BLaER1 (cell line): ENCODE data around the gene SLC48A1.

ENCODE experiments used
- H3K27ac ChIP-seq: shearing (Covaris generic); formaldehyde crosslinking; 2 replicates; pipeline ENCODE4 v1.8.1; 2022
- H3K27me3 ChIP-seq: shearing (Covaris generic); formaldehyde crosslinking; 2 replicates; pipeline ENCODE4 v1.8.1; 2022
- H3K36me3 ChIP-seq: shearing (Covaris generic); formaldehyde crosslinking; 2 replicates; pipeline ENCODE4 v1.8.1; 2022
- H3K4me1 ChIP-seq: shearing (Covaris generic); formaldehyde crosslinking; 2 replicates; pipeline ENCODE4 v1.8.1; 2022
- H3K4me2 ChIP-seq: shearing (Covaris generic); formaldehyde crosslinking; 2 replicates; pipeline ENCODE4 v1.8.1; 2022
- H3K4me3 ChIP-seq: shearing (Covaris generic); formaldehyde crosslinking; 2 replicates; pipeline ENCODE4 v1.8.1; 2022
- H3K9ac ChIP-seq: shearing (Covaris generic); formaldehyde crosslinking; 2 replicates; pipeline ENCODE4 v1.8.1; 2022
- H3K9me3 ChIP-seq: shearing (Covaris generic); formaldehyde crosslinking; 2 replicates; pipeline ENCODE4 v1.8.1; 2022
- H4K20me1 ChIP-seq: shearing (Covaris generic); formaldehyde crosslinking; 2 replicates; pipeline ENCODE4 v1.8.1; 2022
- Cebpa-rat ChIP-seq: shearing (Covaris generic); IDR thresholded peaks from 2 replicates; pipeline ENCODE4 v1.8.1; 2022

SLC48A1 gene

DNA sequence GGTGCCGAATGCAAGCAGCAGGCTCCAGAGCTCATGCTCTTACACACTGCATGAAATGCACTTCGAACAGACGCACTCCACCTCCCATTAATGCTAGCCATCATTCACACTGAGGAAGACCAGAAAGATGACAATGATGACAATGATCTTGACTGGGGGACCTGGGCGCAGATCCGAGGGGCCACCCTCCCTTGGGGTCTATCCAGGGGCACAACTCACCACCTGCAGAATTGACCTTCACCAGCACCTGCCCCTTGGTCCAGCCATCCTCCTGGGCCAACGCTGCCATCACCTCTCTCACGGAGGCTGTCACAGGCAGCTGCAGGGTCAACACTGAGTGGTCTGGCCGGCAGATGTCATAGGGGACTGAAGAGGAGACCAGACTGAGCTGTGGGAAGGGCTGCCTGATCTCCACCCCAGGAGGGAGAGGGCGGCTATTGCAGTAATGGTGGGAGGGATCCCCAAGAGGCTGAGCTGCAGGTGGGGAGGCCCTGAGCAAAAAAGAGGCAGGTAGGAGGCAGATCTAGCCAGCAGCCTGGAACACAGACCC, 29.7 kb upstream of the SLC48A1 start:
- Histone ChIP-seq H3K9ac (no peak overlapping the region), H3K4me2 (peak overlapping the region; percentile 64), H3K27me3 (no peaks in the 10 kb centered on the region), H4K20me1 (no peaks in the 10 kb centered on the region), H3K36me3 (0 out of 2 replicates have a peak, but pooled peaks cover 3% of the 10 kb centered on the region), H3K27ac (no peak overlapping the region), H3K9me3 (no peaks in the 10 kb centered on the region), H3K4me1 (peaks cover 94% of the 10 kb centered on the region), H3K4me3 (no peak overlapping the region)
- no peak for TF ChIP-seq Cebpa-rat

DNA sequence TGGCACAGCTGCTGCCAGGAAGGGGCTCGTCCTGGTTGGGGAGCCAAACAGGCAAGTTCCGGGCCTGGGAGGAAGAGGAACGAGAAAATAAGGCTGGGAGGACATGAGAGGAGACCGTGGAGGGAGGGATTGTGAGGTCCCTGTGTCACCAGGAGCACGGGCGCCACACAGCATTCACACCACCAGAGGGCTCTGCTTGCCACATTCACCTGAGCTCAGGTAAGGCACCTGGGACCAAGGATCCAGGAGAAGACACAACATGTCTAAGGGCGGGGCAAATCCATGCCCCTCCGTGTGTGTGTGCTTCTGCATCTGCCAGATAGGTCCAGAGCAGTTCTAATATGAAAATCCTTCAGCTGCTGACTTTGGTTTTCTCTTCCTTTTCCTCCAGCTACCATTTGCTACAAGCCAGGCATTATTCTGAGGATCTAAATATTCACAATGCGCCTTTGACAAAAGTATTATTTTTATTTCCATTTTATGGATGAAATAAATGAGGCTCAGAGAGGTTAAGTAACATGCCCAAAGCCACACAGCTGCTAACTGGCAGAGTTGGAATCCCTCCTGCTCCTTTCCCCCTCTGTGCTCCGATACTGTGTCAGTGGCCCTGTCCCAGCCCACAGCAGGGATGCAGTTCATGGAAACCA, 28.9 kb upstream of the SLC48A1 start:
- Histone ChIP-seq H4K20me1 (no peaks in the 10 kb centered on the region), H3K36me3 (0 out of 2 replicates have a peak, but pooled peaks cover 3% of the 10 kb centered on the region), H3K4me2 (peak overlapping the region; percentile 64), H3K9ac (no peak overlapping the region), H3K27ac (no peak overlapping the region), H3K4me1 (peaks cover 94% of the 10 kb centered on the region), H3K4me3 (no peak overlapping the region), H3K27me3 (no peaks in the 10 kb centered on the region), H3K9me3 (no peaks in the 10 kb centered on the region)
- TF ChIP-seq Cebpa-rat = no peak

DNA sequence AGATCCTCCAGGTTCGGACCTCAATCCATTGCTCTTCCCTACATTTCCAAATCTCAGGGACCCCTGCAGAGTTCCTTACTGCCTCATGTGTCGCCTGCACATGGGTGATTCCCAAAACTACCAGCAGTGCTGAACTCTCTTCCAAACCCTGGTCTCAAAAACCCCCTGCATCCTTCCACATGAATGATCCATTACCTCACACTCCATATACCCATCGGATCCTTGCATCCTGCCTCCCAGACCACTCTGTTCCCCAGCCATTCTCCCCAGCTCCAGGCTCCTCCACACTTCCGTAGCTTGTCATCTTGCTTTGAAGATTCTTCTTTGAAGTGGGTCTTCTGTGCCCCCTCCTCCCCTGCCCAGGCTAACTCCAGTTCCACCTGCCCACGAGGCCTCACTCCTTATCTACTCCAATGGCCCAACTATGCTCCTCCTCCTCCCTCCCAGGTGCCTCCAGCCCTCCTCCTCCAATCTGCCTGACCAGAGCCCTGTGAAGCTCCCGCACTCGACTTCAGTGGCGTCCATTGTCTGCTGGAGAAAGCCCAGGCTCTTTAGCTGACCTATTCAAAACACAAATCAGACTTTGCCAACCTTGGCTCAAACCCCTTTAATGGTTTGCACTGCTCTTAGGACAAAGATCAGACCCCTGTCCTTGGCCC, 28.1 kb upstream of the SLC48A1 start:
- H3K27me3 ChIP-seq = no peaks in the 10 kb centered on the region
- H3K4me3 ChIP-seq = no peak overlapping the region
- no peaks in the 10 kb centered on the region for H3K9me3 ChIP-seq
- 0 out of 2 replicates have a peak, but pooled peaks cover 3% of the 10 kb centered on the region for H3K36me3 ChIP-seq
- no peaks in the 10 kb centered on the region for H4K20me1 ChIP-seq
- H3K4me1 ChIP-seq = peaks cover 93% of the 10 kb centered on the region
- TF ChIP-seq Cebpa-rat = no peak
- no peak overlapping the region for H3K9ac ChIP-seq
- no peak overlapping the region for H3K27ac ChIP-seq
- H3K4me2 ChIP-seq = peak overlapping the region; percentile 13; the same call in 1 of the 2 replicates

DNA sequence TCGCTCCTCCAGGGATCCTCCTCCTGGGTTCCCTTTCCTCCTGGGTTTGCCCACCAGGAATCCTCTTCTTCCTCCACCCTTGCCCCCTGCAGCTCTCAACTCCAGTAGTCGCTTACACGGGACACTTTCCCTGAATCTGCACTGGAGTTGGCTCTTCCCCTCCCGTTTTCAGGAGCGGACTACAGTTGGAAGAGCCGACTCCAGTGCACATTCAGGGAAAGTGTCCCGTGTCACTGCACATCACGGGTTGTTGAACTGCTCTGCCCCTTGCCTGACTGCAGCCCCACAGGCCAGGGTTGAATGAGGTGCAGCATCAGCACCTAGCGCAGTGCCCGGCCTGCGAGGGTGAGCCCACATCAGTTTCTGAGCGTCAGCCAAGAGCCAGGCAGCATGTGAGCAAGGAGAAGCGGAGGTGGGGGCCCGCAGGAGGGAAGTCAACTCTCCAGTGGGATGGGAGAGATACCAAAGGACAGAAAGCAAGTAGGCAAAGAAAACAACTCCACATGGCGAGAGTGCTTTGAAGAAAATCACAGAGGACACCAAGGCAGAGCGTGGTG, 27.5 kb upstream of the SLC48A1 start:
- TF ChIP-seq Cebpa-rat = no peak
- Histone ChIP-seq H3K27ac (0 out of 2 replicates have a peak overlapping the region, but pooled peaks have one; percentile 22), H4K20me1 (no peaks in the 10 kb centered on the region), H3K27me3 (no peaks in the 10 kb centered on the region), H3K4me1 (peaks cover 93% of the 10 kb centered on the region), H3K4me3 (no peak overlapping the region), H3K9me3 (no peaks in the 10 kb centered on the region), H3K36me3 (0 out of 2 replicates have a peak, but pooled peaks cover 3% of the 10 kb centered on the region), H3K9ac (no peak overlapping the region), H3K4me2 (peak overlapping the region; percentile 51)

- Histone ChIP-seq H3K36me3 (0 out of 2 replicates have a peak, but pooled peaks cover 3% of the 10 kb centered on the region), H3K4me3 (no peak overlapping the region), H3K27me3 (no peaks in the 10 kb centered on the region), H4K20me1 (no peaks in the 10 kb centered on the region), H3K27ac (no peak overlapping the region), H3K9ac (no peak overlapping the region), H3K4me1 (peaks cover 93% of the 10 kb centered on the region), H3K9me3 (no peaks in the 10 kb centered on the region), H3K4me2 (peak overlapping the region; percentile 51; the same call in 1 of the 2 replicates)
- TF ChIP-seq Cebpa-rat = no peak
Measured at GRCh38 chr12:47746073-47746472, 27.0 kb upstream of the SLC48A1 start.

GRCh38 chr12:47746523-47746922, 26.5 kb upstream of the SLC48A1 start:
- TF ChIP-seq Cebpa-rat = no peak
- Histone ChIP-seq H3K9me3 (no peaks in the 10 kb centered on the region), H3K36me3 (0 out of 2 replicates have a peak, but pooled peaks cover 3% of the 10 kb centered on the region), H3K27ac (no peak overlapping the region), H3K4me1 (peaks cover 94% of the 10 kb centered on the region), H4K20me1 (no peaks in the 10 kb centered on the region), H3K9ac (no peak overlapping the region), H3K4me3 (no peak overlapping the region), H3K4me2 (peak overlapping the region; percentile 51), H3K27me3 (no peaks in the 10 kb centered on the region)

DNA sequence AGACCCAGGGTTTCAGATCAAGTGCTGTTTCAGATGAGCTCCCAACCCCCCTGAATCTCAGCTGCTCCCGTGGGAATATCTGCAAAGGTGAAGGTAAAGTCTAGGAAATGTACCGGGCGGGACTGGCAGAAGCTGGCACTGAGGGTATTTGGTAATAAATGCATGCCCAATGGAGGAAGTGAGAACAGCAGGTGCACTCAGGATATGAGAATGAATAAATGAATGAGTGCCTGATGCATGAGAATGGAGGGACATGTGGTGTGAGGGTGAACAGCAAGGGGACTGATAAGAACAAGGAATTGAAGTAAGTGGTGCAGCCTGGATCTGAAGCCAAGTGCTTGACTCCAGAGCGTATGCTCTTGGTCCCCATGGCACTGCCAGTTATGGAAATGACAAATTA, 25.9 kb upstream of the SLC48A1 start:
- Histone ChIP-seq H3K27me3 (no peaks in the 10 kb centered on the region), H3K36me3 (0 out of 2 replicates have a peak, but pooled peaks cover 3% of the 10 kb centered on the region), H3K4me1 (peaks cover 94% of the 10 kb centered on the region), H4K20me1 (no peaks in the 10 kb centered on the region), H3K4me3 (no peak overlapping the region), H3K9ac (no peak overlapping the region), H3K4me2 (peak overlapping the region; percentile 51), H3K9me3 (no peaks in the 10 kb centered on the region), H3K27ac (no peak overlapping the region)
- no peak for TF ChIP-seq Cebpa-rat

GRCh38 chr12:47747596-47748506, 25.2 kb upstream of the SLC48A1 start:
- H3K9ac ChIP-seq = no peak overlapping the region
- peak overlapping the region; percentile 51 for H3K4me2 ChIP-seq

GRCh38 chr12:47748507-47748828, 24.6 kb upstream of the SLC48A1 start:
- Histone ChIP-seq H3K4me3 (no peak overlapping the region), H3K9me3 (no peaks in the 10 kb centered on the region), H4K20me1 (no peaks in the 10 kb centered on the region), H3K9ac (no peak overlapping the region), H3K36me3 (0 out of 2 replicates have a peak, but pooled peaks cover 3% of the 10 kb centered on the region), H3K4me2 (no peak overlapping the region), H3K27me3 (no peaks in the 10 kb centered on the region), H3K27ac (no peak overlapping the region), H3K4me1 (peaks cover 94% of the 10 kb centered on the region)
- TF ChIP-seq Cebpa-rat = no peak

More at GRCh38 chr12:47747596-47748506, 25.2 kb upstream of the SLC48A1 start:
- Histone ChIP-seq H3K4me1 (peaks cover 94% of the 10 kb centered on the region), H3K4me3 (no peak overlapping the region), H3K36me3 (0 out of 2 replicates have a peak, but pooled peaks cover 3% of the 10 kb centered on the region), H3K27me3 (no peaks in the 10 kb centered on the region), H4K20me1 (no peaks in the 10 kb centered on the region), H3K27ac (no peak overlapping the region), H3K9me3 (no peaks in the 10 kb centered on the region)
- no peak for TF ChIP-seq Cebpa-rat
